ENCODE data around the gene SEMA5A. TPM values are rescaled to one million over a fixed set of nuclear protein-coding genes. Genes with fewer than 3 reads are reported as not detected.

SEMA5A gene
- total and polyA plus RNA-seq, 2 donors (not counting 1 experiment from before 2014, with no cell fraction given), result not detected

- intact Hi-C loops (cut with micrococcal nuclease), result no loop called here
- POLR2A ChIA-PET, result no interaction called here
Observed at GRCh38 chr5:9194509-9194908, 351.4 kb downstream of the SEMA5A start.

GRCh38 chr5:9192266-9192665, 353.6 kb downstream of the SEMA5A start:
- no peak for ATAC-seq (ENCODE audit: low read depth)
- no peak for TF ChIP-seq EZH2 (IDR thresholded peaks at IDR 0.05; ENCODE audit: borderline replicate concordance, insufficient read depth, low read depth, low read length, poor library complexity, severe bottlenecking)
- no peak for TF ChIP-seq CTCF (IDR thresholded peaks at IDR 0.05)
- 40% methylated on average over 1 of the region's 2 CpGs for WGBS (ENCODE audit: insufficient coverage)
- H3K9ac ChIP-seq (ENCODE audit: low read length), result no peak overlapping the region
- POLR2A ChIA-PET, result no interaction called here
- intact Hi-C loops (cut with micrococcal nuclease), result no loop called here
- Mint-ChIP-seq H3K9me3 (ENCODE audit: insufficient read depth) (no peaks in the 10 kb centered on the region), H3K4me3 (no peak overlapping the region), H3K27me3 (peaks cover 4% of the 10 kb centered on the region), H3K27ac (no peak overlapping the region), H3K4me1 (no peaks in the 10 kb centered on the region)
- H3K9me3 ChIP-seq (ENCODE audit: control extremely low read depth in 1 of 3, control insufficient read depth in 2 of 3, insufficient read depth in 1 of 3, low read length in 2 of 3), result peaks cover 0 to 6% (median 0%) of the 10 kb centered on the region in 3 donors
- H3K4me3 ChIP-seq (ENCODE audit: control extremely low read depth in 1 of 5, extremely low read depth in 1 of 5, insufficient read depth in 1 of 5, low read depth in 2 of 5, low read length in 4 of 5), result no peak overlapping the region
- no peaks in the 10 kb centered on the region for H3K36me3 ChIP-seq (replicated peaks in 1 of 2; ENCODE audit: control extremely low read depth in 1 of 2, control insufficient read depth in 1 of 2, extremely low read depth in 1 of 2, insufficient read depth in 2 of 2, low read length in 1 of 2)
- CTCF ChIA-PET, result no interaction called here
- no peaks in the 10 kb centered on the region for H3K27me3 ChIP-seq (replicated peaks in 1 of 4; ENCODE audit: control extremely low read depth in 1 of 4, control insufficient read depth in 3 of 4, insufficient read depth in 4 of 4, low read length in 3 of 4)
- H2AFZ ChIP-seq (ENCODE audit: insufficient read depth, low read depth, low read length, poor library complexity, severe bottlenecking), result no peak overlapping the region
- no peaks in the 10 kb centered on the region for H4K20me1 ChIP-seq (ENCODE audit: control insufficient read depth, insufficient read depth, low read length, poor library complexity, severe bottlenecking)
- no peak overlapping the region for H3K4me2 ChIP-seq (replicated peaks; ENCODE audit: low read depth, low read length, poor library complexity, severe bottlenecking)
- H3K27ac ChIP-seq (ENCODE audit: low read length in 2 of 2), result no peak overlapping the region
- no peak for DNase-seq
- H3K79me2 ChIP-seq (ENCODE audit: control insufficient read depth, insufficient read depth, low read length), result no peaks in the 10 kb centered on the region
- no peaks in the 10 kb centered on the region for H3K4me1 ChIP-seq (ENCODE audit: control insufficient read depth in 2 of 2, insufficient read depth in 2 of 2, low read length in 2 of 2)

More at GRCh38 chr5:9194509-9194908, 351.4 kb downstream of the SEMA5A start:
- Mint-ChIP-seq H3K27ac (no peak overlapping the region), H3K4me1 (peaks cover 9% of the 10 kb centered on the region), H3K4me3 (no peak overlapping the region), H3K27me3 (no peaks in the 10 kb centered on the region), H3K9me3 (ENCODE audit: insufficient read depth) (no peaks in the 10 kb centered on the region)
- H3K27ac ChIP-seq (ENCODE audit: low read length in 2 of 2), result no peak overlapping the region
- 72% methylated on average over 2 of the region's 3 CpGs for WGBS (ENCODE audit: insufficient coverage)
- no peaks in the 10 kb centered on the region for H4K20me1 ChIP-seq (ENCODE audit: control insufficient read depth, insufficient read depth, low read length, poor library complexity, severe bottlenecking)
- CTCF ChIA-PET, result no interaction called here
- DNase-seq, result no peak
- H3K4me2 ChIP-seq (replicated peaks; ENCODE audit: low read depth, low read length, poor library complexity, severe bottlenecking), result no peak overlapping the region
- no peaks in the 10 kb centered on the region for H3K79me2 ChIP-seq (ENCODE audit: control insufficient read depth, insufficient read depth, low read length)
- no peaks in the 10 kb centered on the region for H3K27me3 ChIP-seq (replicated peaks in 1 of 4; ENCODE audit: control extremely low read depth in 1 of 4, control insufficient read depth in 3 of 4, insufficient read depth in 4 of 4, low read length in 3 of 4)
- peaks cover 0 to 7% (median 0%) of the 10 kb centered on the region in 3 donors for H3K9me3 ChIP-seq (ENCODE audit: control extremely low read depth in 1 of 3, control insufficient read depth in 2 of 3, insufficient read depth in 1 of 3, low read length in 2 of 3)
- ATAC-seq (ENCODE audit: low read depth), result no peak
- no peak overlapping the region for H3K4me3 ChIP-seq (ENCODE audit: control extremely low read depth in 1 of 5, extremely low read depth in 1 of 5, insufficient read depth in 1 of 5, low read depth in 2 of 5, low read length in 4 of 5)
- TF ChIP-seq CTCF (IDR thresholded peaks at IDR 0.05) (no peak), EZH2 (IDR thresholded peaks at IDR 0.05; ENCODE audit: borderline replicate concordance, insufficient read depth, low read depth, low read length, poor library complexity, severe bottlenecking) (no peak)
- H3K36me3 ChIP-seq (replicated peaks in 1 of 2; ENCODE audit: control extremely low read depth in 1 of 2, control insufficient read depth in 1 of 2, extremely low read depth in 1 of 2, insufficient read depth in 2 of 2, low read length in 1 of 2), result no peaks in the 10 kb centered on the region
- H3K4me1 ChIP-seq (ENCODE audit: control insufficient read depth in 2 of 2, insufficient read depth in 2 of 2, low read length in 2 of 2), result peaks cover 0 to 6% of the 10 kb centered on the region in 2 donors
- H2AFZ ChIP-seq (ENCODE audit: insufficient read depth, low read depth, low read length, poor library complexity, severe bottlenecking), result no peak overlapping the region
- no peak overlapping the region for H3K9ac ChIP-seq (ENCODE audit: low read length)

Measured in B cell (primary cell).